ENCODE data around the gene CALU.

The CALU gene

GRCh38 chr7:128774029-128774689 lies 35.0 kb downstream of the CALU start:
- Histone ChIP-seq H3K4me3 (no peak overlapping the region), H3K27me3 (no peaks in the 10 kb centered on the region), H3K36me3 (peaks cover 26 to 53% (median 51%) of the 10 kb centered on the region in 3 donors), H3K9me3 (no peaks in the 10 kb centered on the region), H3K4me1 (no peaks in the 10 kb centered on the region), H3K27ac (no peak overlapping the region)
- no peak for TF ChIP-seq CTCF (IDR thresholded peaks at IDR 0.05)
- intact Hi-C loops (cut with DNase I; ENCODE audit: low total_unique reads), result no loop called here
- no peak for DNase-seq

- no peak overlapping the region for H3K27ac ChIP-seq
- H3K36me3 ChIP-seq, result peaks cover 18 to 46% (median 43%) of the 10 kb centered on the region in 3 donors
- no peaks in the 10 kb centered on the region for H3K27me3 ChIP-seq
- intact Hi-C loops (cut with DNase I; ENCODE audit: low total_unique reads), result no loop called here
- H3K4me3 ChIP-seq, result no peak overlapping the region
- no peak for DNase-seq
- no peaks in the 10 kb centered on the region for H3K9me3 ChIP-seq
- no peaks in the 10 kb centered on the region for H3K4me1 ChIP-seq
- no peak for TF ChIP-seq CTCF (IDR thresholded peaks at IDR 0.05)
These were observed 35.8 kb downstream of the CALU start for GRCh38 chr7:128774921-128775320.

GRCh38 chr7:128775744-128776474 lies 36.8 kb downstream of the CALU start, which contains the start of gene OPN1SW:
TSS of gene OPN1SW (minus strand) at chr7:128775794. CDS start at chr7:128775781, 13 bp downstream.
- Histone ChIP-seq H3K36me3 (peaks cover 9 to 36% (median 33%) of the 10 kb centered on the region in 3 donors), H3K27me3 (no peaks in the 10 kb centered on the region), H3K27ac (no peak within 1 kb of the TSS), H3K4me3 (no peak within 1 kb of the TSS), H3K4me1 (peaks cover 0 to 3% (median 0%) of the 10 kb centered on the region in 4 donors), H3K9me3 (no peaks in the 10 kb centered on the region)
- intact Hi-C loops (cut with DNase I; ENCODE audit: low total_unique reads), result no loop called here
- no peak for DNase-seq
- TF ChIP-seq CTCF (IDR thresholded peaks at IDR 0.05), result no peak

GRCh38 chr7:128777156-128778123 lies 38.3 kb downstream of the CALU start:
- intact Hi-C loops (cut with DNase I; ENCODE audit: low total_unique reads), result no loop called here
- peak overlapping the region in 1 of 2 donors; percentile 5 for H3K27ac ChIP-seq

More at GRCh38 chr7:128777156-128778123, 38.3 kb downstream of the CALU start:
- no peak for TF ChIP-seq CTCF (IDR thresholded peaks at IDR 0.05)
- Histone ChIP-seq H3K4me3 (no peak overlapping the region), H3K27me3 (no peaks in the 10 kb centered on the region), H3K36me3 (peaks cover 0 to 22% (median 19%) of the 10 kb centered on the region in 3 donors), H3K9me3 (no peaks in the 10 kb centered on the region), H3K4me1 (peaks cover 0 to 18% (median 2%) of the 10 kb centered on the region in 4 donors)
- no peak for DNase-seq
